H1 (cell line): ENCODE data around the gene ARL14EPL. TPM values are rescaled to one million over a fixed set of nuclear protein-coding genes. Genes with fewer than 3 reads are reported as not detected.

ENCODE experiments used
- MAFK ChIP-seq: IDR thresholded peaks from 2 replicates; pipeline ENCODE4 v1.6.1; 2012; ENCODE audit warnings: low read depth, mild to moderate bottlenecking, improper control_type of control experiment, low read length
- POU5F1 ChIP-seq: IDR thresholded peaks from 2 replicates; pipeline ENCODE4 v1.6.1; 2011; ENCODE audit warnings: low read depth, mild to moderate bottlenecking, low read length, moderate library complexity
- ZNF274 ChIP-seq: IDR thresholded peaks from 2 replicates; pipeline ENCODE4 v1.7.0; 2012; ENCODE audit warnings: low read length, borderline replicate concordance; ENCODE audit errors: extremely low read depth
- polyA plus RNA-seq, 7 experiments: library from polyadenylated mRNA; depleted of rRNA in 3 of 7; stranded (reverse) in 5 of 7; unstranded in 2 of 7; fragments of >200 nt in 5 of 7; fragments of 200-250 nt in 2 of 7; gene quantifications; 1 replicate in 5 of 7; 2 replicates in 1 of 7; 4 replicates in 1 of 7; pipeline versions ENCODE4 v1.2.1 to v1.2.3, GENCODE V29; 2011 to 2013; ENCODE audit warnings: missing spikeins in 2 of 7, mixed read lengths in 2 of 7
- total RNA-seq: library from RNA; stranded (reverse); fragmentation: NEBNext Ultra II Directional; extraction: Animal tissue kit (Norgen Biotek cat#: 25700); gene quantifications from 2 replicates; pipeline ENCODE4 v1.2.1, GENCODE V29; 2021

The ARL14EPL gene
- total and polyA plus RNA-seq, 2 of the 8 experiments (the other 6 are each of a cell fraction or from before 2014, with no cell fraction given), result not detected

GRCh38 chr5:116075191-116075831, 43.0 kb downstream of the ARL14EPL start (continued):
- no peak for TF ChIP-seq POU5F1
- TF ChIP-seq ZNF274, result no peak
- TF ChIP-seq MAFK, result no peak
